ENCODE data around the gene EPHA8. TPM values are rescaled to one million over a fixed set of nuclear protein-coding genes. Genes with fewer than 3 reads are reported as not detected.

The EPHA8 gene
- total and polyA plus RNA-seq, 2 experiments from 2014 or later = not detected

GRCh38 chr1:22527555-22528296 lies 35.6 kb upstream of the EPHA8 start:
- Histone ChIP-seq H3K9me3 (ENCODE audit: low read depth) (no peaks in the 10 kb centered on the region), H3K27me3 (replicated peaks; ENCODE audit: insufficient read depth) (no peaks in the 10 kb centered on the region), H3K27ac (no peak overlapping the region), H3K4me1 (ENCODE audit: insufficient read depth) (peaks cover 6% of the 10 kb centered on the region), H3K4me3 (no peak overlapping the region), H2AFZ (no peak overlapping the region), H3K9me2 (ENCODE audit: insufficient read depth) (no peaks in the 10 kb centered on the region), H4K20me1 (ENCODE audit: insufficient read depth) (no peaks in the 10 kb centered on the region), H3K79me2 (ENCODE audit: insufficient read depth) (no peaks in the 10 kb centered on the region), H3K4me2 (ENCODE audit: unreplicated experiment) (no peak overlapping the region), H3K36me3 (ENCODE audit: low read depth) (no peaks in the 10 kb centered on the region; the same call in 1 of the 2 replicates), H3F3A (ENCODE audit: insufficient read depth) (no peaks in the 10 kb centered on the region), H3K9ac (no peak overlapping the region)
- DNase-seq = peak; percentile 10
- in situ Hi-C loops (cut with MboI) = no loop called here
- no peak for TF ChIP-seq EZH2 (IDR thresholded peaks at IDR 0.05; ENCODE audit: insufficient read depth, poor library complexity, severe bottlenecking)
- TF ChIP-seq EZH2phosphoT487 (IDR thresholded peaks at IDR 0.05; ENCODE audit: insufficient read depth, low read depth) = no peak
- 72 to 76% methylated on average over 15 of the region's 15 CpGs for WGBS, 2 experiments (ENCODE audit: low coverage in 1 of 2, low lambda C conversion rate in 2 of 2, missing lambda C conversion rate in 2 of 2)

- no peak for DNase-seq
- Histone ChIP-seq H3K4me3 (no peak overlapping the region), H3K4me1 (ENCODE audit: insufficient read depth) (peaks cover 6% of the 10 kb centered on the region), H3K4me2 (ENCODE audit: unreplicated experiment) (no peak overlapping the region), H3K9me3 (ENCODE audit: low read depth) (no peaks in the 10 kb centered on the region), H3K79me2 (ENCODE audit: insufficient read depth) (no peaks in the 10 kb centered on the region), H4K20me1 (ENCODE audit: insufficient read depth) (no peaks in the 10 kb centered on the region), H3K27me3 (replicated peaks; ENCODE audit: insufficient read depth) (no peaks in the 10 kb centered on the region), H3K36me3 (ENCODE audit: low read depth) (no peaks in the 10 kb centered on the region; the same call in 1 of the 2 replicates), H3K9me2 (ENCODE audit: insufficient read depth) (no peaks in the 10 kb centered on the region), H3K27ac (no peak overlapping the region), H3F3A (ENCODE audit: insufficient read depth) (no peaks in the 10 kb centered on the region), H3K9ac (no peak overlapping the region), H2AFZ (no peak overlapping the region)
- TF ChIP-seq EZH2phosphoT487 (IDR thresholded peaks at IDR 0.05; ENCODE audit: insufficient read depth, low read depth) = no peak
- 94 to 96% methylated on average over 7 of the region's 7 CpGs for WGBS, 2 experiments (ENCODE audit: low coverage in 1 of 2, low lambda C conversion rate in 2 of 2, missing lambda C conversion rate in 2 of 2)
- in situ Hi-C loops (cut with MboI) = no loop called here
Observed at GRCh38 chr1:22528451-22528850, 34.8 kb upstream of the EPHA8 start.

- no peak overlapping the region for H3K4me3 ChIP-seq
- in situ Hi-C loops (cut with MboI) = no loop called here
- peak; percentile 79 for DNase-seq
- no peaks in the 10 kb centered on the region for H4K20me1 ChIP-seq (ENCODE audit: insufficient read depth)
- peaks cover 6% of the 10 kb centered on the region for H3K4me1 ChIP-seq (ENCODE audit: insufficient read depth)
- H2AFZ ChIP-seq = no peak overlapping the region
- TF ChIP-seq EZH2 (IDR thresholded peaks at IDR 0.05; ENCODE audit: insufficient read depth, poor library complexity, severe bottlenecking) (no peak), EZH2phosphoT487 (IDR thresholded peaks at IDR 0.05; ENCODE audit: insufficient read depth, low read depth) (no peak)
- H3K4me2 ChIP-seq (ENCODE audit: unreplicated experiment) = peak overlapping the region; percentile 9
- peak overlapping the region; percentile 40 for H3K27ac ChIP-seq
- H3K79me2 ChIP-seq (ENCODE audit: insufficient read depth) = no peaks in the 10 kb centered on the region
- no peaks in the 10 kb centered on the region for H3K36me3 ChIP-seq (ENCODE audit: low read depth)
- H3K9ac ChIP-seq = peak overlapping the region; percentile 19
- no peaks in the 10 kb centered on the region for H3K27me3 ChIP-seq (replicated peaks; ENCODE audit: insufficient read depth)
- H3F3A ChIP-seq (ENCODE audit: insufficient read depth) = no peaks in the 10 kb centered on the region
- no peaks in the 10 kb centered on the region for H3K9me3 ChIP-seq (ENCODE audit: low read depth)
- 44 to 52% methylated on average over 12 of the region's 12 CpGs for WGBS, 2 experiments (ENCODE audit: low coverage in 1 of 2, low lambda C conversion rate in 2 of 2, missing lambda C conversion rate in 2 of 2)
- no peaks in the 10 kb centered on the region for H3K9me2 ChIP-seq (ENCODE audit: insufficient read depth)
Observed at GRCh38 chr1:22529901-22530621, 33.2 kb upstream of the EPHA8 start.

DNA sequence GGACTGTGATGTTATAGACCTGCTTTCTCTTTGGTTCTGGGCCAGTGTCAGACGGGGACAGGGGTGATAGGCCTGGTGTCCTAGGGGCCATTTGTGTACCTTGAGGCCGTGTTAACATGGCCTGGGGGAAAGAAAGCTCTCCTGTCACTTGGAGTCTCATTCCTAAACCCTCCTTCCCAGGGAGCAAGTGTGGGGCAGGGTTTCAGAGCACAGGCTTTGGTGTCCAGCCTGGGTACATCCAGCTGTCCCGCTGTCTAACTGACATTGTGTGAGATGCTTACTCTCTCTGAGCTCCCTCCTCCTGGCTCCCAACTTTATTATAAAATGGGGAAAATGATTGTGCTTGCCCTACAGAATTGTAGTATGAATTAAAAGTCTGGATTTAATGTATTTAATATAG lies 32.6 kb upstream of the EPHA8 start:
- peak overlapping the region; percentile 19 for H3K9ac ChIP-seq

More for the DNA sequence above, 32.6 kb upstream of the EPHA8 start:
- no peaks in the 10 kb centered on the region for H3F3A ChIP-seq (ENCODE audit: insufficient read depth)
- no peaks in the 10 kb centered on the region for H3K36me3 ChIP-seq (ENCODE audit: low read depth)
- in situ Hi-C loops (cut with MboI) = no loop called here
- no peak overlapping the region for H2AFZ ChIP-seq
- no peak overlapping the region for H3K4me3 ChIP-seq
- H3K4me2 ChIP-seq (ENCODE audit: unreplicated experiment) = peak overlapping the region; percentile 9
- peak overlapping the region; percentile 40; the same call in 1 of the 2 replicates for H3K27ac ChIP-seq
- no peaks in the 10 kb centered on the region for H3K79me2 ChIP-seq (ENCODE audit: insufficient read depth)
- H3K27me3 ChIP-seq (replicated peaks; ENCODE audit: insufficient read depth) = no peaks in the 10 kb centered on the region
- no peaks in the 10 kb centered on the region for H4K20me1 ChIP-seq (ENCODE audit: insufficient read depth)
- H3K4me1 ChIP-seq (ENCODE audit: insufficient read depth) = peaks cover 6% of the 10 kb centered on the region
- no peak for TF ChIP-seq EZH2 (IDR thresholded peaks at IDR 0.05; ENCODE audit: insufficient read depth, poor library complexity, severe bottlenecking)
- no peak for TF ChIP-seq EZH2phosphoT487 (IDR thresholded peaks at IDR 0.05; ENCODE audit: insufficient read depth, low read depth)
- 86 to 87% methylated on average over 3 of the region's 3 CpGs for WGBS, 2 experiments (ENCODE audit: low coverage in 1 of 2, low lambda C conversion rate in 2 of 2, missing lambda C conversion rate in 2 of 2)
- no peak for DNase-seq
- H3K9me2 ChIP-seq (ENCODE audit: insufficient read depth) = no peaks in the 10 kb centered on the region
- H3K9me3 ChIP-seq (ENCODE audit: low read depth) = no peaks in the 10 kb centered on the region

Data from GM23248 (cell line).